ENCODE results near the gene FAM200C.

GRCh38 chr5:160379511-160379910 lies 20.3 kb downstream of the FAM200C start:
- TF ChIP-seq CTCF (IDR thresholded peaks at IDR 0.05 in 8 of 11, conservative IDR thresholded peaks at IDR 0.05 in 3 of 11) (no peak), POLR2AphosphoS5 (IDR thresholded peaks at IDR 0.05) (no peak), POLR2A (IDR thresholded peaks at IDR 0.05) (no peak)

All from spleen (tissue), 7 donors.